Measurements from ENCODE around the gene LSM2.
"Not testable (repeated sequence)": the region's sequence is repeated elsewhere in the genome, so short reads cannot be mapped to it uniquely, and the experiment has no call there.

LSM2 gene
- 13.5 reads per million, percentile 38 among the genes with 10 or more reads in this experiment for total RNA-seq

DNA sequence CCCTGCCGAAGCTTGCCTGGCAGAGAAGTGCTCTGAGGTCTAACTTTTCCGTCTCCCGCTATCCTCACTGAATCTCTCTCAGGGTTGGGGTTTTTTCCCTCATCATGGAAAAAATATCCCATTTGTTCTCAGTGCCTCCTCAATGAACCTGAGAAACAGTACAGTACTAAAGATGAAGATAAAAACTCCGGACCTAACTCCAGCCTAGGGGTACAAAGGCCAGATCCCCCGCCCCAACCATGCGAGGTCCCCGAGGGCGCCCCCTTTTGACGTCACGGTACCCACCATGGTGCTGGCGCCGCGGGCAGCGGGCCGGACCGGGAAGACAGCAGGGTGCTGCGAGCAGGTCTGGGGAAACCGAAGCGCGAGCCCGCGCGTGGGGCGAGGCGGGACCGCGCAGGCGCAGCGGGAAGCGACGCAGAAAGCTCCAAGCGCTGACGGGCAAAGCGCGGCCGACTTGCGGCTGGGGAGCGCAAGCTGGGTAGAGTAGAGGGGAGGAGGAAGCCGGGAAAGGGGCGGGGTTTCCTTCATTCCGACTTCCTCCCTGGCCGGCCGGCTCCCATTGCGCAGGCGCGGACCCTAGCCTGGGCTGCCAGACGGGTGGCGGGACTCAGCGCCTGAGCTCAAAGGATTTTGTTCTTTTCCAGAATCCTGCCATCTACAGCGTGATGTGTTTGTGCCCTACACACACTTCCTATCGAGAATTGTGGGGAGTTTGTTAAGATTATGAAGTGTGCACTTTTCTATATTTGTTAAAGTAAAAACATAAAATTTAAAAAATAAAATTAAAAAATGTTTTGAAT is at the start of gene LSM2:
Gene LSM2, minus strand, starts transcription at position 497 of the 803 bp plus-strand sequence. Its CDS starts 209 bp downstream, at position 288.
- DNase-seq, result peak; percentile 95

DNA sequence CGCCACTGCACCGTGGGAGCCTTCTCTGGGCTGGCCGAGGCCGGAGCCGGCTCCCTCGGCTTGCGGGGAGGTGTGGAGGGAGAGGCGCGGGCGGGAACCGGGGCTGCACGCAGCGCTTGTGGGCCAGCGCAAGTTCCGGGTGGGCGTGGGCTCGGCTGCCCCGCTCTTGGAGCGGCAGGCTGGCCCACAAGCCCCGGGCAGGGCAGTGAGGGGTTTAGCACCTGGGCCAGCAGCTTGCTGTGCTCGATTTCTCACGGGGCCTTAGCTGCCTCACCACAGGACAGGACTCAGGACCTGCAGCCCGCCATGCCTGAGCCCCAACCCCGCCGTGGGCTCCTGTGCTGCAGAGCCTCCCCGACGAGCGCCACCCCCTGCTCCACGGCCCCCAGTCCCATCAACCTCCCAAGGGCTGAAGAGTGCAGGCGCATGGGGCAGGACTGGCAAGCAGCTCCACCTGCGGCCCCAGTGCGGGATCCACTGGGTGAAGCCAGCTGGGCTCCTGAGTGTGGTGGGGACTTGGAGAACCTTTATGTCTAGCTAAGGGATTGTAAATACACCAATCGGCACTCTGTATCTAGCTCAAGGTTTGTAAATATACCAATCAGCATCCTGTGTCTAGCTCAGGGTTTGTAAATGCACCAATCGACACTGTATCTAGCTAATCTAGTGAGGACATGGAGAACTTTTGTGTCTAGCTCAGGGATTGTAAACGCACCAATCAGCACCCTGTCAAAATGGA is 45.4 kb upstream of the LSM2 start:
- DNase-seq, result not testable (repeated sequence)

DNA sequence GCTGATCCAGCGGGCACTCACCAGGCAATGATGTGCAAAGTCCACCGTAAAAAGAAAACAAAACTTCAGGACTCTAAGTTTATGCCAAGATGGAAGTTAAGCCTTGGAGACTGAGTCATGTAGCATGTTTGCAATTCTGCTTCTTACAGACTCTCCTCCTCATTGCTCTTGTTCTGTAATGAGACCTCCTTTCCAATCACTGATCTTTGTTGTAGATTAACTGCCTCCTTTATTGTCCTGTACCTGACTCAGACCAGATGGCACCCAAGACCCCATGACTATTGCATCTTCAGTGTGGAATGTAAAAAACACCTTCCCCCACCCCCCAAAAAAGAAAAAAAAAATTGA is 44.7 kb upstream of the LSM2 start:
- DNase-seq, result no peak

DNA sequence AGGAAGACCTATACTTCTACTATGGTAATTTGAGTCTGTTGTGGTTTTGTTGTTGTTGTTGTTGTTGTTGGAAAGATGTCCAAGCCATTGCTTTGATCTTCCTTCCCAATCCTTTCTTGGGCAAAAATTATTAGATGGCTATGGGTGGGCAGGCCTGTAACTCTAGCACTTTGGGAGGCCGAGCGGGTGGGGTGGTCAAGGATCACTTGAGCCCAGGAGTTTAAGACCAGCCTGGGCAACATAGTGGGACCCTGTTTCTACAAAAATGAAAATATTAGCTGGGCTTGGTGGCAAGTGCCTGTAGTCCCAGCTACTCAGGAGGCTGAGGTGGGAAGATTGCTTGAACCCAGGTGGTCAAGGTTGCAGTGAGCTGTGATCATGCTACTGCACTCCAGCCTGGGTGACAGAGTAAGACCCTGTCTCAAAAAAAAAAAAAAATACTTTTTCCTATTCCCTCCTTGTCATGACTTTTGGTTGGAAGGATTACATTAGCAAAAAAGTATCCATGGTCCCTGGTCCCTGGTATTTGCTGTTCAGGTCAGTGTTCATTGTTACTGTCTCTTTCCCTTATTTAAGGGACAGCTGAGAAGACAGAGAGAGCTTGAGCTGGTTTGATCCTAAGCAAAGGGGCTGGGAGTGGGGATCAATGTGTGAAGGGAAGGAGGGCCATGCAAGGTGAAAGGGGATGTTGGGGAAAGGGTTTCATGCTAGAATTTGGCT is 44.2 kb upstream of the LSM2 start:
- no peak for DNase-seq

DNA sequence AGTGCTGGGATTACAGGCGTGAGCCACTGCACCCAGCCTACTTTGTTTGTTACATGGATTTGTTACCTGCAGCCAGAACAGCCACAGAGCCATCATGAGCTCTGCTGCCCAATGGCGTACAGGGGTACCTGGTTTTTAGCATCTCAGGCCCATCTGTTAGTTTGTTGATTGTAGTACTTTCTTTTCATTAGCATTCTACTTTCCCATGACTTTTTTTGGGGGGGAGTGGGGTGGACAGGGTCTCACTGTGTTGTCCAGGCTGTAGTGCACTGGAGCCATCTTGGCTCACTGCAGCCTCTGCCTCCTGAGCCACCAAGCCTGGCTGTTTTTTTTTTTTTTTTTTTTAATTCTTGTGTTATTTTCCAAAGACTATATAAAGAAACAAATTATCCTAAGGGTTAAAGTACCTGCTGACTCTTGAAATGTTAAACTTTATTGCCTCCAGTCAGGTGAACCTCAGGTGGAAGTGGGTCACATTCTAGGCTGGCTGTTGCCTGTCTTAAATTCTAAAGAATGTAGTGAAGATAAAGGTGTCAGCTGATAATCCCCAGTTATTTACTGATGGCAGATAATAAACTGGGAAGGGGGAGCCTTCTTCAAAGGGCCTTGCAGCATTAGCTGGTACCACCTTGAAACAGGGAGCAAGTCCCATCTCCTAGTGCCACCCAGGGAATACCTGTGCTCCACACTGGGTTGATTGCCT is 40.7 kb upstream of the LSM2 start:
- DNase-seq, result no peak

DNA sequence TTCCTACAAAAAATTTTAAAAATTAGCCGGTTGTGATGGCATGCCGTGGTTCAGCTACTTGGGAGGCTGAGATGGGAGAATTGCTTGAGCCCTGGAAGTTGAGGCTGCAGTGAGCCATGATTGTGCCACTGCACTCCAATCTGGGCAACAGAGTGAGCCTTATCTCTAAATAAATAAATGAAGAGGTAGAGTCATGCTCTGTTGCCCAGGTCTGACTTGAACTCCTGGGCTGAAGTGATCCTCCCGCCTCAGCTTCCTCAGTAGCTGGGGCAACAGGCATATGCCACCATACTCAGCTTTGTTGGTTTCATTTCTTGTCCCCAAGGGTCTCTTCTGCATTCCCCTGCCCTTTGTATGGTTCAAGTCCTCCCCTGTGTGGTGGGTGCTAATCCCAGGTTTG is 37.7 kb upstream of the LSM2 start:
- DNase-seq, result no peak

DNA sequence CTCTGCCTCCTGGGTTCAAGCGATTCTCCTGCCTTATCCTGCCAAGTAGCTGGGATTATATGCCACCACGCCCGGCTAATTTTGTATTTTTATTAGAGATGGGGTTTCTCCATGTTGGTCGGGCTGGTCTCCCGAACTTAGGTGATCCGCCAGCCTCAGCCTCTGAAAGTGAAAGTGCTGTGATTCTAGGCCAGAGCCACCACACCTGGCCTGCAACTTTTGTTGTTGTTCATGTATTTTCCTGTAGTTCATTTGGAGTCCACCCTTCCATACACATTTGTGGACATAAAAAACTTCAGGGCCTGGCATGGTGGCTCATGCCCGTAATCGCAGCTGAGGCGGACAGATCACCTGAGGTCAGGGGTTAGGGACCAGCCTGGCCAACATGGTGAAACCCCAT is 35.3 kb upstream of the LSM2 start:
- DNase-seq, result no peak

DNA sequence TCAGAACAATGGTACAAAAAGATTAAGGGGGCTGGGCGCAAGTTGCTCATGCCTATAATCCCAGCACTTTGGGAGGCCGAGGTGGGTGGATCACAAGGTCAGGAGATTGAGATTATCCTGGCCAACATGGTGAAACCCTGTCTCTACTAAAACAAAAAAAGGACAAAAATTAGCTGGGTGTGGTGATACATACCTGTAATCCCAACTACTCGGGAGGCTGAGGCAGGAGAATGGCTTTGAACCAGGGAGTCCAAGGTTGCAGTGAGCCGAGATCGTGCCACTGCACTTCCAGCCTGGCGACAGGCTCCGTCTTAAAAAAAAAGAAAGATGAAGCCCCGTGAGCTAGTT is 33.0 kb upstream of the LSM2 start:
- DNase-seq, result not testable (repeated sequence)

DNA sequence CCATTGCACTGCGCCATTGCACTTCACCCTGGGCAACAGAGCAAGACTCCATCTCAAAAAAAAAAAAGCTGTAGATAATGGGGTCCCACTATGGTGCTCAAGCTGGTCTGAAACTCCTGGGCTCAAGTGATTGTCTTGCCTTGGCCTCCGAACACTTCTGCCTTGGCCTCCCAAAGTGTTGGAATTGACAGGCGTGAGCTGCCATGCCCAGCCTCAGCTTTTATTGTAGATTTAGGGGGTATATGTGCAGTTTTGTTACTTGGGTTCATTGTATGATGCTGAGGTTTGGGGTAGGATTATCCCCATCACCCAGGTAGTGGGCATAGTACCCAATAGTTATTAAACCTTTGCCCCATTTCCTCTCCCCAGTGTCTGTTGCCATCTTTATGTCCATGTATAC is 32.2 kb upstream of the LSM2 start:
- no peak for DNase-seq

DNA sequence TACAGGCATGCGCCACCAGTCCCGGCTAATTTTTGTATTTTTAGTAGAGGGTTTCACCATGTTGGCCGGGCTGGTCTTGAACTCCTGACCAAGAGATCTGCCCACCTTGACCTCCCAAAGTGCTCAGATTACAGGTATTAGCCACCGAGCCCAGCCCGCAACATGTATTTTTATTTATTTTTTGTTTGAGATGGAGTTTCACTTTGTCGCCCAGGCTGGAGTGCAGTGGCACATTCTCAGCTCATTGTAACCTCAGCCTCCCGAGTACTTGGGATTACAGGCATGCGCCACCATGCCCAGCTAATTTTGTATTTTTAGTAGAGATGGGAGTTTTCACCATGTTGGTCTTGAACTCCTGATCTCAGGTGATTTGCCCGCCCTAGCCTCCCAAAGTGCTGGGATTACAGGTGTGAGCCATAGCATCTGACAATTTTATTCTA is 31.4 kb upstream of the LSM2 start:
- not testable (repeated sequence) for DNase-seq

DNA sequence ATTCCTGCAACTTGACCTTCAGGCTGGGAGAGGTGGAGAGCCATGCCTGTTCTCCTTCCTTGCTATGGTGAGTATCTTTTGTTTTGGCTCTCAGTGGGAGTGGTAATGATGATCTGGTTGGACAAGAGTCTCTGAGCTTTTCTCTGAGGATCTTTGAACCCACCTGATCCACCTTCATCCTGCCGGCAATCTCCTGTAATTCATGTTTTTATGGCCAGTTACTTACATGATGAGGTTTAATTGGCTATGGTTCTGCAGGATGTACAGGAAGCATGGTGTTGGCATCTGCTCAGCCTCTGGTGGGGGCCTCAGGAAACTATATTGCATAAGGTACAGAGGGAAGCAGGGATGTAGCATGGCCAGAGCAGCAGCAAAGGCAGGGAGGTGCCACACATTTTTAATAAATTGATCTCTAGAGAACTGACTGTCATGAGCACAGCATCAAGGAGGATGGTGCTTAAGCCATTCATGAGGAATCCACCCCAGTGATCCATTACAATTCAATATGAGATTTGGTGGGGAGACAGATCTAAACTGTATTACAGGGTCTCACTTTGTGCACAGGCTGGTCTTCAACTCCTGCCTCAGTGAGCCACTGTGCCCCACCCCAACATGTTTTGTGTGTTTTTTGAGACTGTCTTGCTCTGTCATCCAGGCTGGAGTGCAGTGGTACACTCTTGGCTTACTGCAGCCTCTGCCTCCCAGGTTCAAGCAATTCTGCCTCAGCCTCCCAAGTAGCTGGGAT is 30.8 kb upstream of the LSM2 start:
- no peak for DNase-seq

DNA sequence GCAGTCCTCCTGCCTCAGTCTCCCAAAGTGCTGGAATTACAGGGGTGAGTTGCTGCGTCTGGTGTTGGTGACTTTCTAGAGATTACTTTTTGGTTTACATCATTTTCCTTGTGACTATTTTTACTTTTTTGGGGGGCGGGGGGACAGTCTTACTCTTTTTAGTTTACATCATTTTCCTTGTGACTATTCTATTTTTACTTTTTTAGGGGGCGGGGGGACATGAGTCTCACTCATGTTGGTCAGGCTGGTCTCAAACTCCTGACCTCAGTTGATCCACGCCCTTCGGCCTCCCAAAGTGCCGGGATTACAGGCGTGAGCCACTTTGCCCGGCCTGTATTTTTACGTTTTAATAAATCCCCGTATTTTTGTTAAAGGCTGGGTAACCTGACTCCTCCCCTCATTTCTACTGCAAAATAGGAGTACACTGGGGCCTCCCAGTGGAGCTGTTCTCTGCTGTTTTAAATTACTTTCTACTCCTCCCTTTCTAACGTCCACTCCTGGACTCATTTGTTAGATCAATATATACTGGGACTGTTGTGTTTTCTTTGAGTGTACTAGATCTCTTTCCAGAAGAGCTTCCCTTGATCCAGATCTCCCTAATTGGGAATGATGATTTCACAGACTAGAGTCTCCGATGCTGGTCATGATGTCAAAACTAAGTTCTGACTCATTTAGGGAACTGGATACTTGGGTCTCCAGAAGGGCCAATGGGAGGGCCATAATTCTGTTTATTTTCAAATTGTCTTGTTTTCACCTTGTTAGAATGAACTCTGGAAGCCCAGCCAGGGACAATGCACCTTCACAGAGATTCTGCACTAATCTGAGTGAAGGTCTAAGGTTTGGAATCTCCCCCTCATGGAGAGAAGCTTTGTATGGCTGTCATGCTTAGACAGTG is 30.0 kb upstream of the LSM2 start:
- DNase-seq, result no peak

DNA sequence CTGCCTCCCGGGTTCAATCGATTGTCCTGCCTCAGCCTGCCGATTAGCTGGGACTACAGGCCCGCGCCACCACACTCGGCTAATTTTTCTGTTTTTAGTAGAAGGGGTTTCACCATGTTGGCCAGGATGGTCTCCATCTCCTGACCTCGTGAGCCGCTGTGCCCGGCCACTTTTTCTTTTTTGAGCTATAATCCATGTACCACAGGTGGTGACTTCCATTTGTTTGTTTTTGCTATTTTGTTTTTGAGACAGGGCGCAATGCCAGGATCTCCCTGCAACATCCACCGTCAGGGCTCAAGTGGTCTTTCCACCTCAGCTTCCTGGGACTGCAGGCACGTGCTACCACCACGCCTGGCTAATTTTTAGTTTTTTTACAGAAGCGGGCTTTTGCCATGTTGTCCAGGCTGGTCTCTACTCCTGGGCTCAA is 29.3 kb upstream of the LSM2 start:
- no peak for DNase-seq

DNA sequence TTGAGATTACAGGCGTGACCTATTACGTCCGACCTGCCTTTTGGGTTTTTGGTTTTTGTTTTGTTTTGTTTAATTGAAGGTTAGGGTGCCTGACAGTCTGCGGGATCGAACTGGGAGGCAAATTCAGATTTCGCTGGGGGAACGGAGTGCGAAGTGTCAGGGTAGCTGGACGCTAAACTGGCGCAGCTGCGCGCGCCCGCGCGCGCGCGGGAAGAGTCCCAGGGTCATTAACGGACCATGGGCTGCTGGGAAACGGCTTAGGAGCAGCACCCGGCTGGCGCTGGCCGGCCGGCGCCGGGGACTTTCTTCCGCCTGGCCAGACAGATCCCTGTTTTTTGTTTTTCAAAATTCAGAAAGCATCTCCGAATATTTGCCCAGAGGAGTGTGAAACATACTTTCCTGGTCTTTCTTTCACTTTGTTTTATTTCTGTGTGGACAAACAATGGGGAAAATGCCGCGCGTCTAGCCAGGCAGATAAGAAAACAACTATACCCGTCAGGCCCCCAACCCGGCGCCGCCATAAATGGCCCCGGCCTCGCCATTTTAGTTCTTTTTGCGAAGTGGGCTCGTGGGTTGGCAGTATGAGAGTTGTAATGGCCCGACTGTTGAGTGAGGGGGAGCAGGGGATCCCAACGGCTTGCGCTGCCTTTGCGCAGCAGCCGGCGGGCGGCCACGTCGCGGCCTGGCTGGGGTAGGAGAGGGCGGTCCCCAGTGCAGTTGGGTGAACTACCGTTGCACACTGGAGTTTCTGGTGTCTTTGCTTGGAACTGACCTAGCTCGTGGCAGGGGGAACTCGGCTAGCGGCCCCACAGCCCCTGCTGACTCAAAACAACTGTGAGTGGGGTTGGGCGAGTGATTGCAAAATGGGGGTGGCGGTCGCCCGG is 27.8 kb upstream of the LSM2 start:
- peak; percentile 74 for DNase-seq

DNA sequence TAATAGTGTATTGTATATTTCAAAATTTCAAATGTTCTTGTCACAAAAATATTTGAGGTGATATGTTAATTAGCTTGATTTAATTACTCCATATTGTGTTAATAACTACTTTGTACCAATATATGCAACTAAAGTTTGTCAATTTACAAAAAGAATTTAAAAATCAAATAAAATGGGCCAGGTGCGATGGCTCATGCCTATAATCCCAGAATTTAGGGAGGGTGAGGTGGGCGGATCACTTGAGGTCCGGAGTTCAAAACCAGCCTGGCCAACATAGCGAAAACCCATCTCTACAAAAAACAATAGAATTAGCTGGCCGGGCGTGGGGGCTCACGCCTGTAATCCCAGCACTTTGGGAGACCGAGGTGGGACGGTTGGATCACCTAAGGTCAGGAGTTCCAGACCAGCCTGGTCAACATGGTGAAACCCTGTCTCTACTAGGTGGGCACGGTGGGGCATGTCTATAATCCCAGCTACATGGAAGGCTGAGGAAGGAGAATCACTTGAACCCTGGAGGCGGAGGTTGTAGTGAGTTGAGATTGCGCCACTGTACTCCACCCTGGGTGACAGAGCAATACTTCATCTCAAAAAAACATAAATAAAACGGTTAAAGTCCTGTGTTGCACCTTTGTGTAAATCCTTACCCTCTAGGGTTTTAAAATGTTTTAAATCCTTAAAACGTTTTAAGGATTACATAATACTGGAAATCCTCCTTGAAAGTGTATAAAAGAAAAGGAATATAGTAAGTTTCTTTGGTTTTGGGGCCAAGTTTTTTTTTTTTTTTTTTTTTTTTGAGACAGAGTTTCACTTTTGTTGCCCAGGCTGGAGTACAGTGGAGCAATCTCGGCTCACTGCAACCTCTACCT is 24.8 kb upstream of the LSM2 start:
- no peak for DNase-seq

DNA sequence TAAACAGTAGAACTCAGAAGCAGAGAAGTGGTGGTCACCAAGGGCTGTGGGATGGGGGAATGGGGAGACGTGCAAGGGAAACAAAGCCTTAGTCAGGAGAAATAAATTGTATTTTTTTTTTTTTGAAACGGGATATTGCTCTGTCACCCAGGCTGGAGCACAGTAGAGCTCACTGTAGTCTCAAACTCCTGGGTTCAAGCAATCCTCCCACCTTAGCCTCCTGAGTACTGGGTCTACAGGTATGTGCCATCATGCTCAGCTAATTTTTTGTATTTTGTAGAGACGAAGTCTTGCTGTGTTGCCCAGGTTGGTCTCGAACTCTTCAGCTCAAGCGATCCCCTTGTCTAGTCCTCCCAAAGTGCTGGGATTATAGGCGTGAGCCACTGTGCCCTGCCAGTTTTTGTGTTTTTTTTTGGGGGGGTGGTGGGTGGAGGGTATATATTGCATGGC is 24.1 kb upstream of the LSM2 start:
- no peak for DNase-seq

DNA sequence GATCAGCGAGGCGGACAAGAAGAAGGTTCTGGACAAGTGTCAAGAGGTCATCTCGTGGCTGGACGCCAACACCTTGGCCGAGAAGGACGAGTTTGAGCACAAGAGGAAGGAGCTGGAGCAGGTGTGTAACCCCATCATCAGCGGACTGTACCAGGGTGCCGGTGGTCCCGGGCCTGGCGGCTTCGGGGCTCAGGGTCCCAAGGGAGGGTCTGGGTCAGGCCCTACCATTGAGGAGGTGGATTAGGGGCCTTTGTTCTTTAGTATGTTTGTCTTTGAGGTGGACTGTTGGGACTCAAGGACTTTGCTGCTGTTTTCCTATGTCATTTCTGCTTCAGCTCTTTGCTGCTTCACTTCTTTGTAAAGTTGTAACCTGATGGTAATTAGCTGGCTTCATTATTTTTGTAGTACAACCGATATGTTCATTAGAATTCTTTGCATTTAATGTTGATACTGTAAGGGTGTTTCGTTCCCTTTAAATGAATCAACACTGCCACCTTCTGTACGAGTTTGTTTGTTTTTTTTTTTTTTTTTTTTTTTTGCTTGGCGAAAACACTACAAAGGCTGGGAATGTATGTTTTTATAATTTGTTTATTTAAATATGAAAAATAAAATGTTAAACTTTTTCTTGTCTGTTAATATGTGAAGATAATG is 23.0 kb upstream of the LSM2 start:
- no peak for DNase-seq
